SK-N-SH (cell line): ENCODE results near the gene CHST13. TPM values are rescaled to one million over a fixed set of nuclear protein-coding genes. Genes with fewer than 3 reads are reported as not detected.

Source experiments
- CTCF ChIA-PET: fragments of 300-600, 350-600 bp; formaldehyde crosslinking; extraction: SDS; loops from one replicate; lab custom pipeline; 2021; lab: Yijun Ruan, JAX
- POLR2A ChIA-PET: fragments of 350-600 bp; sonication (Branson Sonifier 250); formaldehyde crosslinking; extraction: SDS; loops from one replicate; lab custom pipeline; 2020; ENCODE audit warnings: antibody characterized with exemption, inconsistent platforms; lab: Yijun Ruan, JAX
- DNase-seq: peaks from one replicate; pipeline ENCODE4 v3.0.0; 2012
- H2AFZ ChIP-seq: fragments of 200-600 bp; sonication (generic); 2 replicates; pipeline ENCODE4 v1.8.1; 2016; ENCODE audit warnings: antibody characterized with exemption, mild to moderate bottlenecking, low read depth
- H3F3A ChIP-seq: fragments of 200-600 bp; sonication (generic); replicated peaks from 2 replicates; pipeline ENCODE3; 2016; ENCODE audit warnings: antibody characterized with exemption, mild to moderate bottlenecking; ENCODE audit not compliant: insufficient read depth
- H3K27ac ChIP-seq, 2 experiments: fragments of 200-500 bp in 1 of 2; fragments of 200-600 bp in 1 of 2; sonication (Bioruptor generic) in 1 of 2; sonication (generic), shearing (Covaris generic) in 1 of 2; 2 replicates each; pipeline versions ENCODE4 v1.5.1 to v1.6.1; 2014 to 2016; ENCODE audit warnings: low read depth in 2 of 2, inconsistent platforms in 1 of 2, low read length in 1 of 2, mild to moderate bottlenecking in 1 of 2, mixed read lengths in 1 of 2
- H3K27me3 ChIP-seq: fragments of 200-600 bp; sonication (generic), shearing (Covaris generic); 2 replicates; pipeline ENCODE4 v1.6.1; 2016; ENCODE audit warnings: mixed run types; ENCODE audit not compliant: insufficient read depth
- H3K36me3 ChIP-seq, 2 experiments: fragments of 200-500 bp in 1 of 2; fragments of 200-600 bp in 1 of 2; sonication (Bioruptor generic) in 1 of 2; sonication (generic) in 1 of 2; replicated peaks in 1 of 2; 2 replicates each; pipeline versions ENCODE3 to v1.5.1; 2014 to 2016; ENCODE audit warnings: low read length in 1 of 2, mild to moderate bottlenecking in 1 of 2; ENCODE audit not compliant: insufficient read depth in 2 of 2, control insufficient read depth in 1 of 2
- H3K4me1 ChIP-seq, 2 experiments: fragments of 200-500 bp in 1 of 2; fragments of 200-600 bp in 1 of 2; sonication (Bioruptor generic) in 1 of 2; sonication (generic), shearing (Covaris generic) in 1 of 2; 2 replicates each; pipeline versions ENCODE4 v1.5.1 to v1.6.1; 2014 to 2016; ENCODE audit warnings: low read depth in 1 of 2, low read length in 1 of 2, mixed run types in 1 of 2; ENCODE audit not compliant: insufficient read depth in 2 of 2, control insufficient read depth in 1 of 2
- H3K4me2 ChIP-seq: fragments of 200-600 bp; sonication (generic), shearing (Covaris generic); 2 replicates; pipeline ENCODE4 v1.6.1; 2017; ENCODE audit warnings: mixed run types
- H3K4me3 ChIP-seq, 2 experiments: fragments of 200-500 bp in 1 of 2; fragments of 200-600 bp in 1 of 2; sonication (Bioruptor generic) in 1 of 2; sonication (generic), shearing (Covaris generic) in 1 of 2; 2 replicates each; pipeline versions ENCODE4 v1.5.1 to v1.8.1; 2014 to 2016; ENCODE audit warnings: low read depth in 2 of 2, inconsistent platforms in 1 of 2, low read length in 1 of 2, mild to moderate bottlenecking in 1 of 2, mixed read lengths in 1 of 2, moderate library complexity in 1 of 2
- H3K79me2 ChIP-seq: fragments of 200-600 bp; sonication (generic); 2 replicates; pipeline ENCODE4 v1.8.1; 2017; ENCODE audit warnings: mild to moderate bottlenecking; ENCODE audit not compliant: insufficient read depth
- H3K9ac ChIP-seq: fragments of 200-600 bp; sonication (generic); 2 replicates; pipeline ENCODE4 v1.6.1; 2017; ENCODE audit warnings: mixed run types
- H3K9me2 ChIP-seq: fragments of 200-600 bp; sonication (generic); 2 replicates; pipeline ENCODE4 v1.6.1; 2017; ENCODE audit warnings: mixed run types
- H3K9me3 ChIP-seq: fragments of 200-600 bp; sonication (generic); 2 replicates; pipeline ENCODE4 v1.6.1; 2017; ENCODE audit warnings: mixed run types, mild to moderate bottlenecking, moderate library complexity
- H4K20me1 ChIP-seq: fragments of 200-600 bp; sonication (generic); 2 replicates; pipeline ENCODE4 v1.6.1; 2017; ENCODE audit warnings: mild to moderate bottlenecking, mixed run types; ENCODE audit not compliant: insufficient read depth
- ELF1 ChIP-seq: IDR thresholded peaks from 2 replicates; pipeline ENCODE4 v1.4.0; 2012
- EP300 ChIP-seq, 2 experiments: IDR thresholded peaks; 2 replicates each; pipeline versions ENCODE4 v1.4.0 to v1.6.1; 2012; ENCODE audit warnings: borderline replicate concordance in 1 of 2, low read depth in 1 of 2, low read length in 1 of 2
- EZH2phosphoT487 ChIP-seq: fragments of 200-600 bp; sonication (generic); IDR thresholded peaks from 2 replicates; pipeline ENCODE4 v1.6.1; 2017; ENCODE audit warnings: low read depth, mixed run types, mild to moderate bottlenecking, antibody characterized with exemption, moderate library complexity, borderline replicate concordance
- FOSL2 ChIP-seq: IDR thresholded peaks from 2 replicates; pipeline ENCODE4 v1.4.0; 2012; ENCODE audit warnings: low read depth, mild to moderate bottlenecking, moderate library complexity, borderline replicate concordance
- FOXM1 ChIP-seq: IDR thresholded peaks from 2 replicates; pipeline ENCODE4 v1.4.0; 2012; ENCODE audit warnings: low read depth, mild to moderate bottlenecking
- IRF3 ChIP-seq: fragments of 150-350 bp; IDR thresholded peaks from 2 replicates; pipeline ENCODE4 v1.6.1; 2016; ENCODE audit warnings: mild to moderate bottlenecking, low read depth, low read length
- JUND ChIP-seq: IDR thresholded peaks from 2 replicates; pipeline ENCODE4 v1.4.0; 2012
- MAX ChIP-seq: IDR thresholded peaks from 2 replicates; pipeline ENCODE4 v1.4.0; 2012; ENCODE audit warnings: low read depth
- MEF2A ChIP-seq: IDR thresholded peaks from 2 replicates; pipeline ENCODE4 v1.4.0; 2012; ENCODE audit warnings: low read depth, borderline replicate concordance
- MXI1 ChIP-seq: IDR thresholded peaks from 2 replicates; pipeline ENCODE4 v1.6.1; 2012; ENCODE audit warnings: mild to moderate bottlenecking, low read depth, low read length, improper control_type of control experiment
- NFIC ChIP-seq: IDR thresholded peaks from 2 replicates; pipeline ENCODE4 v1.4.0; 2012; ENCODE audit warnings: borderline replicate concordance
- NRF1 ChIP-seq: IDR thresholded peaks from 2 replicates; pipeline ENCODE4 v1.6.1; 2012; ENCODE audit warnings: low read depth, mild to moderate bottlenecking, low read length
- PBX3 ChIP-seq: IDR thresholded peaks from 2 replicates; pipeline ENCODE4; 2012
- POLR2AphosphoS5 ChIP-seq: IDR thresholded peaks from 2 replicates; pipeline ENCODE4 v1.6.1; 2012; ENCODE audit warnings: low read depth, low read length
- RFX5 ChIP-seq: IDR thresholded peaks from 2 replicates; pipeline ENCODE4 v1.6.1; 2012; ENCODE audit warnings: mild to moderate bottlenecking, improper control_type of control experiment, low read length
- RXRA ChIP-seq: IDR thresholded peaks from 2 replicates; pipeline ENCODE4 v1.4.0; 2012; ENCODE audit warnings: low read depth, mild to moderate bottlenecking, borderline replicate concordance
- SMC3 ChIP-seq: IDR thresholded peaks from 2 replicates; pipeline ENCODE4 v1.6.1; 2012; ENCODE audit warnings: low read depth, low read length, improper control_type of control experiment
- TAF1 ChIP-seq: IDR thresholded peaks from 2 replicates; pipeline ENCODE4 v1.6.1; 2012; ENCODE audit warnings: low read depth, mild to moderate bottlenecking, low read length, moderate library complexity, borderline replicate concordance
- TCF12 ChIP-seq: IDR thresholded peaks from 2 replicates; pipeline ENCODE4 v1.4.0; 2012
- TEAD4 ChIP-seq: IDR thresholded peaks from 2 replicates; pipeline ENCODE4 v1.4.0; 2012; ENCODE audit warnings: mild to moderate bottlenecking, borderline replicate concordance; ENCODE audit not compliant: insufficient read depth
- USF1 ChIP-seq: IDR thresholded peaks from 2 replicates; pipeline ENCODE4 v1.4.0; 2012; ENCODE audit warnings: low read depth, borderline replicate concordance
- WGBS: methylation state at CpG from one replicate; pipeline ENCODE4 v1.1.6; 2017; ENCODE audit warnings: low lambda C conversion rate; 5-methylcytosine and 5-hydroxymethylcytosine counted together
- polyA plus RNA-seq, 3 experiments: library from polyadenylated mRNA; depleted of rRNA; stranded (reverse); fragments of >200 nt; gene quantifications; 2 replicates each; pipeline ENCODE4 v1.2.3, GENCODE V29; 2012
- TF ChIP-seq, protein P1 (sequence below): fragments of 200-600 bp; sonication (generic); IDR thresholded peaks from 2 replicates; pipeline ENCODE4 v1.6.1; 2017; ENCODE audit warnings: antibody characterized with exemption, mild to moderate bottlenecking, moderate library complexity
- TF ChIP-seq, protein P2 (sequence below): fragments of 150-350 bp; IDR thresholded peaks from 2 replicates; pipeline ENCODE4 v1.6.1; 2017; ENCODE audit warnings: antibody characterized with exemption, low read length, low read depth, borderline replicate concordance

Gene CHST13
- polyA plus RNA-seq, 1 of the 3 experiments (the other 2 are of a cell fraction) = 0.41 TPM

DNA sequence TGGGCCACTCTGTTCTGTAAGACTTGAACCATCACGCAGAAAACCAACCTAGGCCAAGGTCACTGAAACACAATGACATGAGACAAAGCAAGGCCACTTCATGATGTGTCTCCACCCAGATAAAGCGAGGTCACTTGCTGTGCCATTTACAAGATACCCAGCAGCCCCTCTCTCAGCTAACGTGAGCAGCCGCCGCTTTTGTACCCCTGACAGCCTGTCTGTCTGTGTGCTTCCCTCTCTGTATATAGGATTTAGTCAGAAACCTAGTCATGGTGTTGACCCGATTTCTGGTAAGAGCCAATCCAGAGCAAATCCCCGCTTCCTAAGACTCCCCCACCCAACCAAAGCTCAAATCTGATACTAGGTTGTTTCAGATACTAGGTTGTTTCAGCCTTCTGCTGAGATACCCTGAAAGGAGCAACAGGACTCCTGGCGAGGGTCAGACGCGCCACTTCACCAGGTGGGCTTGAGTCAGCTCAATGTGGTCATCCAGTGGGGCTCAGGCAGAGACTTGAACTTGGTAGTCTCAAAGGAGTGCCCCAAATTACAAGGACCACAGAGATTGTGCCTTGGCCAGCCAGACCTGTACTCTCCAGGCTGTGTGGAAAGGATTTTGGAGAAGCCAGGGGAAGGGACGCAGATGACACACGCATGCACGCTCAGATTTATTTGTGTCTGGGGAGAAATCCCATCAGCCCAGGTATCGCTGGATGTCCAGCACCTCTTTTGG, 45.2 kb upstream of the CHST13 start:
- H2AFZ ChIP-seq = no peak overlapping the region
- TF ChIP-seq NRF1 (no peak), MEF2A (no peak), RFX5 (no peak), RXRA (no peak), EZH2phosphoT487 (no peak), EP300 (IDR thresholded peaks at IDR 0.05; ENCODE audit: borderline replicate concordance in 1 of 2, low read depth in 1 of 2, low read length in 1 of 2) (no peak)
- peaks cover 6% of the 10 kb centered on the region for H3F3A ChIP-seq
- CTCF ChIA-PET = no interaction called here
- WGBS = 94% methylated on average over 14 of the region's 14 CpGs
- H3K36me3 ChIP-seq = no peaks in the 10 kb centered on the region
- H3K4me3 ChIP-seq = no peak overlapping the region
- peaks cover 13% of the 10 kb centered on the region for H4K20me1 ChIP-seq
- H3K9ac ChIP-seq = no peak overlapping the region
- H3K4me2 ChIP-seq = no peak overlapping the region
- H3K9me3 ChIP-seq = no peaks in the 10 kb centered on the region
- POLR2A ChIA-PET = no interaction called here
- H3K79me2 ChIP-seq = peaks cover 13% of the 10 kb centered on the region
- no peaks in the 10 kb centered on the region for H3K9me2 ChIP-seq
- no peak overlapping the region for H3K27ac ChIP-seq
- H3K4me1 ChIP-seq = peaks cover under 1 to 46% of the 10 kb centered on the region in 2 experiments; a peak in 2 of 4 replicates
- no peak for DNase-seq
- no peaks in the 10 kb centered on the region for H3K27me3 ChIP-seq

GRCh38 chr3:126479642-126480041, 44.3 kb upstream of the CHST13 start:
- Histone ChIP-seq H3K27ac (no peak overlapping the region; a peak in 1 of 4 replicates), H3K27me3 (no peaks in the 10 kb centered on the region), H3K9me2 (no peaks in the 10 kb centered on the region), H3K79me2 (peaks cover 4% of the 10 kb centered on the region), H2AFZ (no peak overlapping the region), H3F3A (peaks cover 6% of the 10 kb centered on the region), H3K9me3 (no peaks in the 10 kb centered on the region), H3K9ac (no peak overlapping the region), H4K20me1 (peaks cover 4% of the 10 kb centered on the region), H3K36me3 (no peaks in the 10 kb centered on the region), H3K4me3 (no peak overlapping the region), H3K4me2 (no peak overlapping the region), H3K4me1 (peaks cover 0 to 39% of the 10 kb centered on the region in 2 experiments; a peak in 1 of 4 replicates)
- DNase-seq = no peak
- ChIA-PET POLR2A (no interaction called here), CTCF (no interaction called here)
- WGBS = 100% methylated on average over 1 of the region's 1 CpG
- TF ChIP-seq, protein P1, sequence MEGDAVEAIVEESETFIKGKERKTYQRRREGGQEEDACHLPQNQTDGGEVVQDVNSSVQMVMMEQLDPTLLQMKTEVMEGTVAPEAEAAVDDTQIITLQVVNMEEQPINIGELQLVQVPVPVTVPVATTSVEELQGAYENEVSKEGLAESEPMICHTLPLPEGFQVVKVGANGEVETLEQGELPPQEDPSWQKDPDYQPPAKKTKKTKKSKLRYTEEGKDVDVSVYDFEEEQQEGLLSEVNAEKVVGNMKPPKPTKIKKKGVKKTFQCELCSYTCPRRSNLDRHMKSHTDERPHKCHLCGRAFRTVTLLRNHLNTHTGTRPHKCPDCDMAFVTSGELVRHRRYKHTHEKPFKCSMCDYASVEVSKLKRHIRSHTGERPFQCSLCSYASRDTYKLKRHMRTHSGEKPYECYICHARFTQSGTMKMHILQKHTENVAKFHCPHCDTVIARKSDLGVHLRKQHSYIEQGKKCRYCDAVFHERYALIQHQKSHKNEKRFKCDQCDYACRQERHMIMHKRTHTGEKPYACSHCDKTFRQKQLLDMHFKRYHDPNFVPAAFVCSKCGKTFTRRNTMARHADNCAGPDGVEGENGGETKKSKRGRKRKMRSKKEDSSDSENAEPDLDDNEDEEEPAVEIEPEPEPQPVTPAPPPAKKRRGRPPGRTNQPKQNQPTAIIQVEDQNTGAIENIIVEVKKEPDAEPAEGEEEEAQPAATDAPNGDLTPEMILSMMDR = no peak
- no peak for TF ChIP-seq ELF1
- no peak for TF ChIP-seq USF1
- TF ChIP-seq JUND = no peak
- no peak for TF ChIP-seq PBX3
- TF ChIP-seq, protein P2, sequence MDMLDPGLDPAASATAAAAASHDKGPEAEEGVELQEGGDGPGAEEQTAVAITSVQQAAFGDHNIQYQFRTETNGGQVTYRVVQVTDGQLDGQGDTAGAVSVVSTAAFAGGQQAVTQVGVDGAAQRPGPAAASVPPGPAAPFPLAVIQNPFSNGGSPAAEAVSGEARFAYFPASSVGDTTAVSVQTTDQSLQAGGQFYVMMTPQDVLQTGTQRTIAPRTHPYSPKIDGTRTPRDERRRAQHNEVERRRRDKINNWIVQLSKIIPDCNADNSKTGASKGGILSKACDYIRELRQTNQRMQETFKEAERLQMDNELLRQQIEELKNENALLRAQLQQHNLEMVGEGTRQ = no peak
- no peak for TF ChIP-seq TEAD4
- TF ChIP-seq MAX = no peak
- no peak for TF ChIP-seq TAF1
- TF ChIP-seq POLR2AphosphoS5 = no peak
- TF ChIP-seq SMC3 = no peak
- TF ChIP-seq RFX5 = no peak
- TF ChIP-seq NFIC = no peak
- TF ChIP-seq FOXM1 = no peak
- TF ChIP-seq TCF12 = no peak
- no peak for TF ChIP-seq FOSL2
- TF ChIP-seq MXI1 = no peak
- no peak for TF ChIP-seq IRF3
- TF ChIP-seq EP300 (IDR thresholded peaks at IDR 0.05; ENCODE audit: borderline replicate concordance in 1 of 2, low read depth in 1 of 2, low read length in 1 of 2) = no peak
